Epithelial cell of proximal tubule (primary cell): ENCODE data around the gene LRRK1. TPM values are rescaled to one million over a fixed set of nuclear protein-coding genes. Genes with fewer than 3 reads are reported as not detected.

Experiments
- DNase-seq: peaks from one replicate; pipeline ENCODE4 v3.0.0-alpha.2; 2011; ENCODE audit warnings: low read depth
- H3K4me3 ChIP-seq: 2 replicates; pipeline ENCODE4 v1.5.1; 2011; ENCODE audit warnings: low read depth, mild to moderate bottlenecking, low read length
- CTCF ChIP-seq: conservative IDR thresholded peaks from 2 replicates; pipeline ENCODE4 v1.5.1; 2012; ENCODE audit warnings: low read depth, mild to moderate bottlenecking, low read length
- total RNA-seq: library from RNA; depleted of rRNA; stranded (reverse); fragments of >200 nt; gene quantifications from 2 replicates; pipeline ENCODE4 v1.2.3, GENCODE V29; 2015

LRRK1 gene
- total RNA-seq, 1 donor from 2014 or later: 8.1 TPM

DNA sequence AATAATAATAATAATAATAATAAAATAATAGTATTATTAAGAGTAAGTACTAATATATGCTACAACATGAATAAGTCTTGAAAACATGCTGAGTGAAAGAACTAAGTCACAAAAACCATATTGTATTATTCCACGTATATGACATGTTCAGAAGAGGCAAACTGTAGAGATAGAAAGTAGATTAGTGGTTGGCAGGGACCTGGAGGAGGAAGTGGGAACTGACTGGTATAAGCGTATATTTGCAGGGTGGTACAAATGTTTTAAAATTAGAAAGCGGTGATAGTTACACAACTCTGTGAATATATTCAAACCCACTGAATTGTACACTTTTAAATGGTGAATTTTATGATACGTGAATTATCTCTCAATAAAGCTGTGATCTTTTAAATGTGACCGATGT lies 32.8 kb downstream of the LRRK1 start:
- DNase-seq: no peak
- H3K4me3 ChIP-seq: no peak overlapping the region
- no peak for TF ChIP-seq CTCF

GRCh38 chr15:100952566-100952965 lies 33.4 kb downstream of the LRRK1 start:
- no peak overlapping the region for H3K4me3 ChIP-seq
- no peak for TF ChIP-seq CTCF
- no peak for DNase-seq

DNA sequence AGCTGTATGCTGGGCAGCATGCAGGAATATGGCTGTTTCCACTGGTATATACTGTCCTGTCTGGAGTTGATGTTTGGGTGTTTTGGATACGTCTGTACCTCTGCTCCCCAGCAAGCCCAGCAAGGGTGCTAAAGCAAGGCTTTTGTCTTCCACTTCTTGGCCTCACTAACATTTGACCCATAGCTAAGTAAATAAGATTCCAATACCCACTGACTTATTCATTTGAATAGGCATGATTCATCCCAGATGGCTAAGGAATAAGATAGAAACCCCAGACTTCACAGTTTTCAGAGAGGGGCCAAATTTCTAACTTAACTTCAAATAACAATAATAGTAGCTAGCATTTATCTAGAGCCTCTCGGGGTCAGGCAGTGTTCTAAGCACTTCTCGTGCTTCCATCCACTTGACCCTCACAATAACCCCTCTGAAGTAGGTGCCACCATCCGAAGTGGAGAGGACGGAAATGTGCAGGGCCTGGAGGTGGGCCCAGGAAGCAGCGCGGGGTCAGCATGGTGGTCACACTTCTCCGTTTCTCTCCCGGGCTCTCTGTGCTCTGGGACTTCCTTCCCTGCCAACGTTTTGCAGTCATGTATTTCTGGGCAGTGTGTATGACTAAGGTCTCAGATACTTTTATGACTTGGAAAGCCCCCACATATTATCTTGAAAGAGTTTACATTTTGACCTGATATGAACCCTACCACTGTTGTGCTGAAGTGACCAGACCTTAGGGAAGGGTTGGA lies 39.3 kb downstream of the LRRK1 start:
- no peak for TF ChIP-seq CTCF
- H3K4me3 ChIP-seq: no peak overlapping the region
- DNase-seq: peak; percentile 52

GRCh38 chr15:100959066-100960050 lies 40.2 kb downstream of the LRRK1 start:
- TF ChIP-seq CTCF: no peak
- no peak overlapping the region for H3K4me3 ChIP-seq
- no peak for DNase-seq

GRCh38 chr15:100966997-100967396 lies 47.8 kb downstream of the LRRK1 start:
- TF ChIP-seq CTCF: no peak
- DNase-seq: no peak
- H3K4me3 ChIP-seq: peak overlapping the region; percentile 28

- TF ChIP-seq CTCF: no peak
- DNase-seq: no peak
- H3K4me3 ChIP-seq: no peak overlapping the region
Observed at GRCh38 chr15:100968050-100968966, 49.2 kb downstream of the LRRK1 start.
